ENCODE data around the gene CYP2D6.
A peak's percentile ranks its signal among the peaks of the same experiment; 100 is the strongest.
"Not testable (repeated sequence)": the region's sequence is repeated elsewhere in the genome, so short reads cannot be mapped to it uniquely, and the experiment has no call there.

CYP2D6 gene

DNA sequence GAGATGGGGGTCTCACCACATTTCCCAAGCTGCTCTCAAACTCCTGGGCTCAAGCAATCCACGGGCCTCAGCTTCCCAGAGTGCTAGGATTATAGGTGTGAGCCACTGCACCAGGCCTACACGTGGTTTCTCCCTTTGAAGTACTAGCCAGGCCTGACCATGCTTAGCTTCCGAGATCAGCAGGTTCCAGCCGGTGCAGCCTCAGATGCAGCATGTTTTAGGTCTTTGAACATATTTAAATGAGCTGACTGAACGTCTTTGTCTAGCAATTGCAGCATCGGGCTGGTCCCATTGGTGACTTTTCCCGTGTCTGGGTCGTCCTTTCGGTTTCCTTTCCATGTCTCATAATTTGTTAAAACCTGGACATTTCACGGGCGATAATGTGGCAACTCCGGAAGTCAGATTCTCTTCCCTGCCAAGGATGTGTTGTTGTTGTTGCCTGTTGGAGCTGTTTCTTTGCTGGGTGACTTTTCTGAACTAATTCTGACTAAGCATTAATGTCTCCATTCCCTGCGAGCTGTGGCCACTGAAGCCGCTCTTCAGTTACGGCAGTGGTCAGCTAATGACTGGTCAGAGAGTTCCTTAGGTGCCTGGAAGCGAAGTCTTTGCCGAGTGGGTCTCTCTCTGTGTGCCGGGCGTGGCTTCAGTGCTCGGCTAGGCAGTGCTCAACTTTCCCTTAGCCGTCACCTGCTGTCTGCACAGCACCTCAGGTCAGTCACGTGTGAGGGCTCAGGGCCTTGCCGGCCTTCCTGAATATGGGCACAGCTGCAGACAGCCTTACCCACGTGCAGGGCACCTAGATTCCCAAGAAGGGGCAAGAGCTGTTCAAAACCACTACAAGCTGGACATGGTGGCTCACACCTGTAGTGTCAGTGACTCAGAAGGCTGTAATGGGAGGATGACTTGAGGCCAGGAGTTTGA is 3.8 kb upstream of the CYP2D6 start:
- DNase-seq (ENCODE audit: low read depth), result peak; percentile 32

- no peak for DNase-seq (ENCODE audit: low read depth)
Measured at GRCh38 chr22:42132457-42132856, 1.8 kb upstream of the CYP2D6 start.

GRCh38 chr22:42131562-42131961 is 952 bp upstream of the CYP2D6 start:
- no peak for DNase-seq (ENCODE audit: low read depth)

DNA sequence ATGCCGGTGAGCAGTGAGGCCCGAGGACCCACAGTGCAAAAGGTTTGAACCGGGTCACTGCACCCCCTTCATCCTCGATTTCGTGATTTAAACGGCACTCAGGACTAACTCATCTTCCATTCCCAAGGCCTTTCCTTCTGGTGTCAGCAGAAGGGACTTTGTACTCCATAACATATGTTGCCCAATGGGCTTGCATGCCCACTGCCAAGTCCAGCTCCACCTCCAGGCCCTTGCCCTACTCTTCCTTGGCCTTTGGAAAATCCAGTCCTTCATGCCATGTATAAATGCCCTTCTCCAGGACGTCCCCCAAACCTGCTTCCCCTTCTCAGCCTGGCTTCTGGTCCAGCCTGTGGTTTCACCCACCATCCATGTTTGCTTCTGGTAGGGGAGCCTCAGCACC is 428 bp downstream of the CYP2D6 start:
- not testable (repeated sequence) for DNase-seq (ENCODE audit: low read depth)

DNA sequence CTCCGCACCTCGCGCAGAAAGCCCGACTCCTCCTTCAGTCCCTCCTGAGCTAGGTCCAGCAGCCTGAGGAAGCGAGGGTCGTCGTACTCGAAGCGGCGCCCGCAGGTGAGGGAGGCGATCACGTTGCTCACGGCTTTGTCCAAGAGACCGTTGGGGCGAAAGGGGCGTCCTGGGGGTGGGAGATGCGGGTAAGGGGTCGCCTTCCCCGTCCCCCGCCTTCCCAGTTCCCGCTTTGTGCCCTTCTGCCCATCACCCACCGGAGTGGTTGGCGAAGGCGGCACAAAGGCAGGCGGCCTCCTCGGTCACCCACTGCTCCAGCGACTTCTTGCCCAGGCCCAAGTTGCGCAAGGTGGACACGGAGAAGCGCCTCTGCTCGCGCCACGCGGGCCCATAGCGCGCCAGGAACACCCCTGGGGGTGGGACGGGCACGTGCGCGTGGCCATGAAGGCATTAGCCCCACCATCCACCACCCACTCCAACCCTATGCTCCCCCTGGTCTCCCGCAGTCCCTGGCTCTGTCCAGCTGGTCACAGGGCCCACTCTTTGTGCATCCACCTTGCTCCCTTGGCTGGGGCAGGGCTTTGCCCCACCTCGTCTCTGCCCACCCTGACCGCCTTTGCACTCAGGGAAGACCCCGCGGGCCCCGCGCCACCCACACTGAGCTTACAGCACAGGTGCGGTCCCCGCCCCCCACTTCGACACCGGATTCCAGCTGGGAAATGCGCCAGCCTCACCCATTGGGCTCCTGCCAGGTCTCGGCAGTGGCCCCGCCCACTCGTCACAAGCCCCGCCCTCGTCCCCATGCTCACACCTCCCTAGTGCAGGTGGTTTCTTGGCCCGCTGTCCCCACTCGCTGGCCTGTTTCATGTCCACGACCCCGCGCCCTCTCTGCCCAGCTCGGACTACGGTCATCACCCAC is 1.6 kb downstream of the CYP2D6 start:
- not testable (repeated sequence) for DNase-seq (ENCODE audit: low read depth)

DNA sequence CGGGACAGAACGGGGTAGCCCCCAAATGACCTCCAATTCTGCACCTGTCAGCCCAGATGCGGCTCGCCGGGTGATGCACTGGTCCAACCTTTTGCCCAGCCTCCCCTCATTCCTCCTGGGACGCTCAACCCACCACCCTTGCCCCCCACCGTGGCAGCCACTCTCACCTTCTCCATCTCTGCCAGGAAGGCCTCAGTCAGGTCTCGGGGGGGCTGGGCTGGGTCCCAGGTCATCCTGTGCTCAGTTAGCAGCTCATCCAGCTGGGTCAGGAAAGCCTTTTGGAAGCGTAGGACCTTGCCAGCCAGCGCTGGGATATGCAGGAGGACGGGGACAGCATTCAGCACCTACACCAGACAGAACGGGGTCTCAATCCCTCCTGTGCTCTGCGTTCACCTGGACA is 2.6 kb downstream of the CYP2D6 start:
- not testable (repeated sequence) for DNase-seq (ENCODE audit: low read depth)

DNA sequence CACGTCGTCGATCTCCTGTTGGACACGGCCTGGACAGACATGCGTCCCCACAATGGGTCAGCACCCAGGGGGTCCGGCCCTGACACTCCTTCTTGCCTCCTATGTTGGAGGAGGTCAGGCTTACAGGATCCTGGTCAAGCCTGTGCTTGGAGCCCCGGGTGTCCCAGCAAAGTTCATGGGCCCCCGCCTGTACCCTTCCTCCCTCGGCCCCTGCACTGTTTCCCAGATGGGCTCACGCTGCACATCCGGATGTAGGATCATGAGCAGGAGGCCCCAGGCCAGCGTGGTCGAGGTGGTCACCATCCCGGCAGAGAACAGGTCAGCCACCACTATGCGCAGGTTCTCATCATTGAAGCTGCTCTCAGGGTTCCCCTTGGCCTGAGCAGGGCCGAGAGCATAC is 3.0 kb downstream of the CYP2D6 start:
- DNase-seq (ENCODE audit: low read depth), result no peak

GRCh38 chr22:42123529-42123928 is 7.1 kb downstream of the CYP2D6 start:
- not testable (repeated sequence) for DNase-seq (ENCODE audit: low read depth)

- not testable (repeated sequence) for DNase-seq (ENCODE audit: low read depth)
Measured at GRCh38 chr22:42120231-42121021, 10.2 kb downstream of the CYP2D6 start.

- DNase-seq (ENCODE audit: low read depth), result no peak
Measured at GRCh38 chr22:42116848-42117424, 13.7 kb downstream of the CYP2D6 start.

DNA sequence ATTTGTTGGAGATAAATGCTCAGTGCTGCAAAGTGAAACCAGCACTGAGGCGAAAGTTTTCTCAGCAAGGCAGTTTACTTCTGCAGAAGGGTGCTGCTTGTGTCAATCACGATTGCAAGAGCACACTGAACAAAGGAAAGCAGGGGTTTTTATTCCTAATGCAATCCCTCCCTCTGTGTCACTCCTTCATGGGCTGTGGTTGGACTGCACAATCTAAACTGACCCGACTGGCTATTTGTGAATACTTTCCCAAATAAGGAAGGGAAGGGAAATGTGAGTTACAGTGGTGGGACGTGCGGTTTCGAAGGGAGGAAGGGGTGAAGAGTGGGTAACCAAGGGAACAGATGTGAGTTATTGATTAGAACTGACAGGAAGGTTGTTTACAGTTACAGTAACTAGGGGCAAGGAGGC is 15.2 kb downstream of the CYP2D6 start:
- DNase-seq (ENCODE audit: low read depth), result not testable (repeated sequence)

GRCh38 chr22:42114721-42115120 is 15.9 kb downstream of the CYP2D6 start:
- DNase-seq (ENCODE audit: low read depth), result no peak

DNA sequence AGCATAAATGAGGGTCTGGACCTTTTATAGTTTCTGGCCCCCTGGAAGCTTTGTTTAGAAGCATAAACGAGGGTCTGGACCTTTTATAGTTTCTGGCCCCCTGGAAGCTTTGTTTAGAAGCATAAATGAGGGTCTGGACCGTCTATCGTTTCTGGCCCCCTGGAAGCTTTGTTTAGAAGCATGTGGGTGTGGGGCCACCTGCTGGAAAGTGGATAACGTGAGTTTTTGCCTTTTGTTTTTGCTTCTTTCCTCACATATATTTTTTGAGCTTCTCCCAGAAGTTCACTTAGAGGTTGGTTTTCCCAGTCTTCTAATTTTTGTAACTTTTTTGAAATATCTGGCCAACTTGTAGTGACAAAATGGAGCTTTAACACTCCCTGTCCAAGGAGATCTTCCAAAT is 17.8 kb downstream of the CYP2D6 start:
- DNase-seq (ENCODE audit: low read depth), result not testable (repeated sequence)

GRCh38 chr22:42111798-42112197 is 18.8 kb downstream of the CYP2D6 start:
- DNase-seq (ENCODE audit: low read depth), result no peak

DNA sequence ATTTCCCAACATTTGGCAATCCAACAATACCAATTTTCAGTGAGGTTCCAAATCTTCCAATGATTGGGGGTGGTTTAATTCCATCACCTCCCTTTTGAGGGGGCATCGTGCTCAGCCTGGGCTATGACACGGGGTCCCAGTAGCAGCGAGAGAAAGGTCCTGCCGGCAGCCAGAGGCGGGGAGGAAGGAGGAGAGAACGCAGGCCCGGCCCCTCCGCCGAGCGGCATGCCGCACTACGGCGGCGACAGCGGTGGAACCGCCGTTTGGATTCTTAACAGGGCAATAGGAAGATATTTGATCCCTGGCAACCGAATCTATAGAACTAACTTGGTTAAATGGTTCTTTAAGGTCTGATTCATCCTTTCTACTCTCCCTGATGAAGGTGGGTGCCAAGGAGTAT is 21.8 kb downstream of the CYP2D6 start:
- DNase-seq (ENCODE audit: low read depth), result no peak

DNA sequence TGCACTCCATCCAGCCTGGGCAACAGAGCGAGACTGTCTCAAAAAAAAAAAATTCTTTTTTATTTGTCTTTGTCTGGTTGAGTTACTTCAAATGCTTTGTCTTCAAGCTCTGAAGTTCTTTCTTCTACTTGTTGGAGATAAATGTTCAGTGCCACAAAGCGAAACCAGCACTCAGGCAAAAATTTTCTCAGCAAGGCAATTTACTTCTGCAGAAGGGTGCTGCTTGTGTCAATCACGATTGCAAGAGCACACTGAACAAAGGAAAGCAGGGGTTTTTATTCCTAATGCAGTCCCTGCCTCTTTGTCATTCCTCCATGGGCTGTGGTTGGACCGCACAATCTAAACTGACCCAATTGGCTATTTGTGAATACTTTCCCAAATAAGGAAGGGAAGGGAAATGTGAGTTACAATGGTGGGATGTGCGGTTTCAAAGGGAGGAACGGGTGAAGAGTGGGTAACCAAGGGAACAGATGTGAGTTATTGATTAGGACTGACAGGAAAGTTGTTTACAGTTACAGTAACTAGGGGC is 26.2 kb downstream of the CYP2D6 start:
- DNase-seq (ENCODE audit: low read depth), result not testable (repeated sequence)

GRCh38 chr22:42101199-42101598 is 29.4 kb downstream of the CYP2D6 start:
- DNase-seq (ENCODE audit: low read depth), result no peak

DNA sequence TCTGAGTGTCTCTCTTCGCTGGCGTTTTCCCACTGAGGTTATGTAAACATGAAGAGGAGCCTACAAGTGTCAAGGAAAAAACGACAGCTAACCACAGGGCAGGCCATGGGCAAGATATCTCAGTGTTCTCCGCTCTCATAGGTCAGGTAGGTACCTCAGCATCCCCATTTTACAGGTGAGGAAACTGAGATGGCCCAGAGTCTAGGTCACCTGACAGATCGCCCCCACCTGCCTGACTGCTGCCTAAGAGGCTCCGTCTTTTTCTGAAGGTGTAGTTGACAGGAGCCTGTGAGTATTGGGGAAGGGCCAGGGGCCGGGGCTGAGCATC is 39.2 kb downstream of the CYP2D6 start:
- DNase-seq (ENCODE audit: low read depth), result no peak

DNA sequence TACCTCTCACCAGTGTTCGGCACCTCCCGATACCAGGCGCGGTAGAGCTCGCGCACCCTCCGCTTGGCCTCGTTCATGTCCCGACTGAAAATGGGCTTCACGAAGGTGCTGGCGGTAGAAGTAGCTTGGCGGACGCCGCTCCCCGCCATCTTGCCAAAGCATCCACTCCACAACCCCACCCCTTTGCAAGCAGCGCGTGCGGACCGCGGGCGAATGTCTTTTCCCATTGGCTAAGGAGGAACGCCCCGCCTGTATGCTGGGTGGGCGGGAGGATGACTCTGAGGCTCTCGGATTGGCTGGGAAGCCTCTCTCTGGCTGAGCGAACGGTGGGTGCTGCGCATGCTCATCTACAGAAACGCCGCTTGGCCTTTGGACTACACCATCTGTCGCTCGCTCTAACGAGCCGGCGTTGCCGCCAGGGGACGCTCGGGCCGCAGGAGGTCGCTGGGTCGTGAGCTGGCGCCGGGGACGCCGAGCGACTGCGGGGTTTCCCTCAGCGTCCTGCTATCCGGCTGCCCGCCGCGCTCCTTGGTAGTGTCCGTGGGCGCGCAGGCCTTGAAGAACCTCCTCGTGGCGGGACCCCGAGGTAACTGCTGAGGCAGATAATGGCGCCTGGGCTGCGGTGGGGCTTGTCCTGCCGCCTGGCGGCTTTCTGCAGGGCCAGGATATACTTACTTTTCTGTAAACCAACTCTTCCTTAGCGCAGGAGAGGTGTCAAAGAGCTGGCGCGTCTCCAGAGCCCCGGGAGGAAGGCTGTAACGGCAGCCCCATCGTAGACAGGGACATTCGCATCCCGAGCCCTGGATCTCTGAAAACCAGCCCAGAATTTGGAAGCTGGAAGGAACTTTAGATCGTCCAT is 39.8 kb downstream of the CYP2D6 start, which contains the start of gene NDUFA6:
NDUFA6 (minus strand) TSS at position 177 of the 859 bp plus-strand sequence; CDS start at position 149, 28 bp downstream.
- peak; percentile 98 for DNase-seq (ENCODE audit: low read depth)

GRCh38 chr22:42086051-42086450 is 44.6 kb downstream of the CYP2D6 start:
- no peak for DNase-seq (ENCODE audit: low read depth)
